ENCODE measurements around the gene SAMSN1.

Gene SAMSN1

DNA sequence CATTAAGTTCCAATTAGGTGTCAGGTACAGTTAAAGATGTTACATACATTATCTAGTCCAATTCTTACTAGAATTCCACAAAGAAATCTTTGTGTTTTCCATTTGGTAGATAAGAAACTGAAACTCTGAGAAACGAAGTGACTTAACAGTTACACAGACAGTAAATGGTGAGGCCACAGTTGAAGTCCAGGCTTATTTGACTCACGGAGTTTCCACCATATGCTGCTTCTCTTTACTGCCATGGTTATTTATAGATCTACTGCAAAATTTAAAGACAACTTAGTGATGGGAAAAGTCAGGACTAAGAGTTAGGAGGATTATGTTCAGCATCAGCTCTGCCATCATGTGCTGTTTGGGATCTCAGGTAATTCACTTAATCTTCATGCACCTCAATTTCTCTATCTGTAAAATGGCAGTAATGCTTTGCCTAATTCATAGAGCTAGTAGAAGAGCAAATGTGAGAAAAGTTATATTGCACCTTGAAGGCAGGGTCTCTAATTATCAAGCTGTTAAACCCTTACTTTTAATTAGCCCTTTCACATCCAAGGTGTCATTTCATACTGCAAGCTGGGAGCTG, 26.2 kb upstream of the SAMSN1 start:
- H3K4me1 ChIP-seq (ENCODE audit: control insufficient read depth, insufficient read depth, low read length), result no peaks in the 10 kb centered on the region
- POLR2A ChIA-PET, result no interaction called here

DNA sequence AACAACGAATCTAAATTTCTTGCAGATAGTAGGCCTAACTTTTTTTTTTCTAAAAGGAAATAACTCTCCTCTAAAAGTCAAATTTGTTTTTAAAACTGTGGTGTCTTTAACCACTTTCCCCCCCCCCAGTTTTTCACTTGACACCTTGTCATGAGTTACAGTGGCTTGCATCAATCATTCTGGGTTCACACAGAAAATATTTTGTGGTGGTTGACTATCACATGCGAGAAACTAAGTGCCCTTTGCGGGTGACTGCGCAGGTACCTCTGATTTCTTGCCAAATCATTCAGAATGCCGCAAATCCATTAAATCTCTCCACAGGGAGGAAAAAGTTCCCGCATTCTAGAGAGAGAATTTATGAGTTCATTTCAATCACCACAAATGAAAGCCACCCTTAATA, 23.8 kb upstream of the SAMSN1 start:
- ChIA-PET POLR2A (no interaction called here), CTCF (interaction anchor here (0.7 kb wide), 1 partner anchor 44 kb away, joined by 3 read pairs; no protein-coding TSS in a partner anchor)
- Histone ChIP-seq H3K27ac (ENCODE audit: extremely low read depth, low read depth, low read length) (no peak overlapping the region), H3K4me1 (ENCODE audit: control insufficient read depth, insufficient read depth, low read length) (no peaks in the 10 kb centered on the region), H3K9me3 (ENCODE audit: control insufficient read depth, insufficient read depth, low read depth, low read length) (no peaks in the 10 kb centered on the region), H3K4me3 (ENCODE audit: low read depth, low read length) (no peak overlapping the region), H3K36me3 (ENCODE audit: control insufficient read depth in 2 of 2, insufficient read depth in 1 of 2, low read length in 2 of 2) (no peaks in the 10 kb centered on the region)
- TF ChIP-seq, protein P1, sequence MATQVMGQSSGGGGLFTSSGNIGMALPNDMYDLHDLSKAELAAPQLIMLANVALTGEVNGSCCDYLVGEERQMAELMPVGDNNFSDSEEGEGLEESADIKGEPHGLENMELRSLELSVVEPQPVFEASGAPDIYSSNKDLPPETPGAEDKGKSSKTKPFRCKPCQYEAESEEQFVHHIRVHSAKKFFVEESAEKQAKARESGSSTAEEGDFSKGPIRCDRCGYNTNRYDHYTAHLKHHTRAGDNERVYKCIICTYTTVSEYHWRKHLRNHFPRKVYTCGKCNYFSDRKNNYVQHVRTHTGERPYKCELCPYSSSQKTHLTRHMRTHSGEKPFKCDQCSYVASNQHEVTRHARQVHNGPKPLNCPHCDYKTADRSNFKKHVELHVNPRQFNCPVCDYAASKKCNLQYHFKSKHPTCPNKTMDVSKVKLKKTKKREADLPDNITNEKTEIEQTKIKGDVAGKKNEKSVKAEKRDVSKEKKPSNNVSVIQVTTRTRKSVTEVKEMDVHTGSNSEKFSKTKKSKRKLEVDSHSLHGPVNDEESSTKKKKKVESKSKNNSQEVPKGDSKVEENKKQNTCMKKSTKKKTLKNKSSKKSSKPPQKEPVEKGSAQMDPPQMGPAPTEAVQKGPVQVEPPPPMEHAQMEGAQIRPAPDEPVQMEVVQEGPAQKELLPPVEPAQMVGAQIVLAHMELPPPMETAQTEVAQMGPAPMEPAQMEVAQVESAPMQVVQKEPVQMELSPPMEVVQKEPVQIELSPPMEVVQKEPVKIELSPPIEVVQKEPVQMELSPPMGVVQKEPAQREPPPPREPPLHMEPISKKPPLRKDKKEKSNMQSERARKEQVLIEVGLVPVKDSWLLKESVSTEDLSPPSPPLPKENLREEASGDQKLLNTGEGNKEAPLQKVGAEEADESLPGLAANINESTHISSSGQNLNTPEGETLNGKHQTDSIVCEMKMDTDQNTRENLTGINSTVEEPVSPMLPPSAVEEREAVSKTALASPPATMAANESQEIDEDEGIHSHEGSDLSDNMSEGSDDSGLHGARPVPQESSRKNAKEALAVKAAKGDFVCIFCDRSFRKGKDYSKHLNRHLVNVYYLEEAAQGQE (tag by site-specific recombination; IDR thresholded peaks at IDR 0.05), result no peak
- no peak for TF ChIP-seq GLI2 (tag by site-specific recombination; IDR thresholded peaks at IDR 0.05; ENCODE audit: borderline replicate concordance, low read depth)
- TF ChIP-seq ZNF544 (tag by site-specific recombination; IDR thresholded peaks at IDR 0.05), result no peak
- TF ChIP-seq ZNF707 (tag by site-specific recombination; IDR thresholded peaks at IDR 0.05), result no peak
- no peak for TF ChIP-seq ZNF214 (tag by site-specific recombination; IDR thresholded peaks at IDR 0.05; ENCODE audit: borderline replicate concordance)
- TF ChIP-seq SP2 (tag by site-specific recombination; IDR thresholded peaks at IDR 0.05), result no peak
- no peak for TF ChIP-seq ZNF530 (tag by site-specific recombination; IDR thresholded peaks at IDR 0.05; ENCODE audit: low read depth)
- TF ChIP-seq ZXDB (tag by site-specific recombination; IDR thresholded peaks at IDR 0.05), result no peak
- TF ChIP-seq, protein P2, sequence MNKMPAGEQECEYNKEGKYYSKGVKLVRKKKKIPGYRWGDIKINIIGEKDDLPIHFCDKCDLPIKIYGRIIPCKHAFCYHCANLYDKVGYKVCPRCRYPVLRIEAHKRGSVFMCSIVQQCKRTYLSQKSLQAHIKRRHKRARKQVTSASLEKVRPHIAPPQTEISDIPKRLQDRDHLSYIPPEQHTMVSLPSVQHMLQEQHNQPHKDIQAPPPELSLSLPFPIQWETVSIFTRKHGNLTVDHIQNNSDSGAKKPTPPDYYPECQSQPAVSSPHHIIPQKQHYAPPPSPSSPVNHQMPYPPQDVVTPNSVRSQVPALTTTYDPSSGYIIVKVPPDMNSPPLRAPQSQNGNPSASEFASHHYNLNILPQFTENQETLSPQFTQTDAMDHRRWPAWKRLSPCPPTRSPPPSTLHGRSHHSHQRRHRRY (tag by site-specific recombination; IDR thresholded peaks at IDR 0.05), result no peak
- no peak for TF ChIP-seq ZNF140 (tag by site-specific recombination; IDR thresholded peaks at IDR 0.05)
- TF ChIP-seq, protein P3, sequence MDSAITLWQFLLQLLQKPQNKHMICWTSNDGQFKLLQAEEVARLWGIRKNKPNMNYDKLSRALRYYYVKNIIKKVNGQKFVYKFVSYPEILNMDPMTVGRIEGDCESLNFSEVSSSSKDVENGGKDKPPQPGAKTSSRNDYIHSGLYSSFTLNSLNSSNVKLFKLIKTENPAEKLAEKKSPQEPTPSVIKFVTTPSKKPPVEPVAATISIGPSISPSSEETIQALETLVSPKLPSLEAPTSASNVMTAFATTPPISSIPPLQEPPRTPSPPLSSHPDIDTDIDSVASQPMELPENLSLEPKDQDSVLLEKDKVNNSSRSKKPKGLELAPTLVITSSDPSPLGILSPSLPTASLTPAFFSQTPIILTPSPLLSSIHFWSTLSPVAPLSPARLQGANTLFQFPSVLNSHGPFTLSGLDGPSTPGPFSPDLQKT (IDR thresholded peaks at IDR 0.05; ENCODE audit: borderline replicate concordance, low read depth, low read length), result no peak
- TF ChIP-seq, protein P4, sequence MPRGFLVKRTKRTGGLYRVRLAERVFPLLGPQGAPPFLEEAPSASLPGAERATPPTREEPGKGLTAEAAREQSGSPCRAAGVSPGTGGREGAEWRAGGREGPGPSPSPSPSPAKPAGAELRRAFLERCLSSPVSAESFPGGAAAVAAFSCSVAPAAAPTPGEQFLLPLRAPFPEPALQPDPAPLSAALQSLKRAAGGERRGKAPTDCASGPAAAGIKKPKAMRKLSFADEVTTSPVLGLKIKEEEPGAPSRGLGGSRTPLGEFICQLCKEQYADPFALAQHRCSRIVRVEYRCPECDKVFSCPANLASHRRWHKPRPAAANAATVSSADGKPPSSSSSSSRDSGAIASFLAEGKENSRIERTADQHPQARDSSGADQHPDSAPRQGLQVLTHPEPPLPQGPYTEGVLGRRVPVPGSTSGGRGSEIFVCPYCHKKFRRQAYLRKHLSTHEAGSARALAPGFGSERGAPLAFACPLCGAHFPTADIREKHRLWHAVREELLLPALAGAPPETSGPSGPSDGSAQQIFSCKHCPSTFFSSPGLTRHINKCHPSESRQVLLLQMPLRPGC (tag by site-specific recombination; IDR thresholded peaks at IDR 0.05), result no peak

More for the DNA sequence above, 26.2 kb upstream of the SAMSN1 start:
- H3K36me3 ChIP-seq (ENCODE audit: control insufficient read depth in 2 of 2, insufficient read depth in 1 of 2, low read length in 2 of 2), result no peaks in the 10 kb centered on the region
- CTCF ChIA-PET, result no interaction called here
- H3K27ac ChIP-seq (ENCODE audit: extremely low read depth, low read depth, low read length), result no peak overlapping the region
- no peak overlapping the region for H3K4me3 ChIP-seq (ENCODE audit: low read depth, low read length)
- no peaks in the 10 kb centered on the region for H3K9me3 ChIP-seq (ENCODE audit: control insufficient read depth, insufficient read depth, low read depth, low read length)
- no peak for TF ChIP-seq ZNF555 (tag by site-specific recombination; conservative IDR thresholded peaks at IDR 0.05)
- TF ChIP-seq YY2 (tag by site-specific recombination; IDR thresholded peaks at IDR 0.05), result no peak
- TF ChIP-seq, protein P5, sequence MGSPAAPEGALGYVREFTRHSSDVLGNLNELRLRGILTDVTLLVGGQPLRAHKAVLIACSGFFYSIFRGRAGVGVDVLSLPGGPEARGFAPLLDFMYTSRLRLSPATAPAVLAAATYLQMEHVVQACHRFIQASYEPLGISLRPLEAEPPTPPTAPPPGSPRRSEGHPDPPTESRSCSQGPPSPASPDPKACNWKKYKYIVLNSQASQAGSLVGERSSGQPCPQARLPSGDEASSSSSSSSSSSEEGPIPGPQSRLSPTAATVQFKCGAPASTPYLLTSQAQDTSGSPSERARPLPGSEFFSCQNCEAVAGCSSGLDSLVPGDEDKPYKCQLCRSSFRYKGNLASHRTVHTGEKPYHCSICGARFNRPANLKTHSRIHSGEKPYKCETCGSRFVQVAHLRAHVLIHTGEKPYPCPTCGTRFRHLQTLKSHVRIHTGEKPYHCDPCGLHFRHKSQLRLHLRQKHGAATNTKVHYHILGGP (tag by site-specific recombination; IDR thresholded peaks at IDR 0.05), result no peak
- TF ChIP-seq ZNF121 (tag by site-specific recombination; IDR thresholded peaks at IDR 0.05), result no peak
- no peak for TF ChIP-seq RBAK (tag by site-specific recombination; IDR thresholded peaks at IDR 0.05)
- TF ChIP-seq, protein P6, sequence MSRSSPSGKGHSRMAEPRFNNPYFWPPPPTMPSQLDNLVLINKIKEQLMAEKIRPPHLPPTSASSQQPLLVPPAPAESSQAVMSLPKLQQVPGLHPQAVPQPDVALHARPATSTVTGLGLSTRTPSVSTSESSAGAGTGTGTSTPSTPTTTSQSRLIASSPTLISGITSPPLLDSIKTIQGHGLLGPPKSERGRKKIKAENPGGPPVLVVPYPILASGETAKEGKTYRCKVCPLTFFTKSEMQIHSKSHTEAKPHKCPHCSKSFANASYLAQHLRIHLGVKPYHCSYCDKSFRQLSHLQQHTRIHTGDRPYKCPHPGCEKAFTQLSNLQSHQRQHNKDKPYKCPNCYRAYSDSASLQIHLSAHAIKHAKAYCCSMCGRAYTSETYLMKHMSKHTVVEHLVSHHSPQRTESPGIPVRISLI (tag by site-specific recombination; IDR thresholded peaks at IDR 0.05), result no peak
- TF ChIP-seq ZNF624 (tag by site-specific recombination; IDR thresholded peaks at IDR 0.05), result no peak
- TF ChIP-seq ZNF404 (tag by site-specific recombination; IDR thresholded peaks at IDR 0.05), result no peak
- TF ChIP-seq SCRT2 (tag by site-specific recombination; IDR thresholded peaks at IDR 0.05), result no peak
- TF ChIP-seq ZNF341 (tag by site-specific recombination; IDR thresholded peaks at IDR 0.05; ENCODE audit: low read depth), result no peak
- TF ChIP-seq ZBTB1 (tag by site-specific recombination; IDR thresholded peaks at IDR 0.05), result no peak
- TF ChIP-seq GLI4 (tag by site-specific recombination; IDR thresholded peaks at IDR 0.05), result no peak
- TF ChIP-seq, protein P1 (tag by site-specific recombination; IDR thresholded peaks at IDR 0.05), result no peak
- TF ChIP-seq SP2 (tag by site-specific recombination; IDR thresholded peaks at IDR 0.05), result no peak
